Heart left ventricle (tissue), 16 donors: ENCODE data around the gene PBLD. TPM values are rescaled to one million over a fixed set of nuclear protein-coding genes. Genes with fewer than 3 reads are reported as not detected.
A peak's percentile ranks its signal among the peaks of the same experiment; 100 is the strongest.

Experiments used
- ATAC-seq, 4 donors: fragments of 200-7000 bp; cut with Tn5 transposase; one replicate each; pipeline ENCODE4 v1.9.1; 2020 to 2022; ENCODE audit warnings: moderate library complexity in 4 of 4, mild to moderate bottlenecking in 3 of 4, moderate number of reproducible peaks in 1 of 4
- DNase-seq, 5 donors: peaks; one replicate each; pipeline ENCODE4 v3.0.0-alpha.2; 2020
- H3K27ac ChIP-seq, 12 donors: fragments of 200-600 bp; sonication (generic) in 4 of 12; one replicate each; pipeline versions ENCODE4 v1.5.0 to v1.8.0; 2016 to 2022; ENCODE audit warnings: mild to moderate bottlenecking in 2 of 12
- H3K27me3 ChIP-seq, 9 donors: fragments of 200-600 bp; sonication (generic) in 2 of 9; one replicate each; pipeline versions ENCODE4 v1.5.1 to v1.8.0; 2016 to 2022; ENCODE audit warnings: mild to moderate bottlenecking in 3 of 9
- H3K36me3 ChIP-seq, 9 donors: fragments of 200-600 bp; sonication (generic) in 2 of 9; one replicate each; pipeline versions ENCODE4 v1.5.0 to v1.8.0; 2018 to 2022; ENCODE audit warnings: mild to moderate bottlenecking in 2 of 9
- H3K4me1 ChIP-seq, 12 donors: fragments of 200-600 bp; sonication (generic) in 4 of 12; one replicate each; pipeline versions ENCODE4 v1.5.0 to v1.8.0; 2016 to 2022; ENCODE audit warnings: mild to moderate bottlenecking in 3 of 12
- H3K4me3 ChIP-seq, 12 donors: fragments of 200-600 bp; sonication (generic) in 4 of 12; one replicate each; pipeline versions ENCODE4 v1.5.0 to v1.8.0; 2017 to 2022; ENCODE audit warnings: mild to moderate bottlenecking in 9 of 12, moderate library complexity in 4 of 12
- H3K9me3 ChIP-seq, 12 donors: fragments of 200-600 bp; sonication (generic) in 4 of 12; one replicate each; pipeline versions ENCODE4 v1.5.0 to v1.8.0; 2016 to 2022; ENCODE audit warnings: mild to moderate bottlenecking in 1 of 12
- POLR2A ChIP-seq, 2 donors: fragments of 450-650 bp; IDR thresholded peaks; one replicate each; pipeline ENCODE4 v1.6.1; 2017; ENCODE audit warnings: antibody characterized with exemption in 2 of 2, mild to moderate bottlenecking in 2 of 2, moderate library complexity in 2 of 2
- WGBS, 4 donors: extraction: QIAGEN DNeasy Blood & Tissue Kit in 2 of 4; methylation state at CpG; one replicate each; pipeline versions ENCODE4 v1.1.5 to v1.1.7; 2013 to 2018; 5-methylcytosine and 5-hydroxymethylcytosine counted together
- intact Hi-C, 10 donors: fragments of 100-400 bp; cut with DNase I; formaldehyde crosslinking; loops; one replicate each; pipeline versions ENCODE4 v1.11.1 to v1.14.2; 2022
- polyA plus RNA-seq, 2 donors: library from polyadenylated mRNA; stranded (reverse); fragments of 200-250 nt; gene quantifications; one replicate each; pipeline ENCODE4 v1.2.3, GENCODE V29; 2013
- total RNA-seq, 9 donors: library from RNA; depleted of rRNA in 2 of 9; stranded (reverse); fragments of >200 nt in 2 of 9; fragmentation: NEBNext Ultra II Directional in 3 of 9; extraction: Animal tissue kit (Norgen Biotek cat#: 25700) in 3 of 9; gene quantifications; one replicate each; pipeline versions ENCODE4 v1.1.0 to v1.2.4, GENCODE V29; 2016 to 2023
- TF ChIP-seq, protein P1 (sequence below), 12 donors: fragments of 200-600 bp; sonication (generic) in 4 of 12; IDR thresholded peaks; one replicate each; pipeline versions ENCODE4 v1.5.0 to v1.8.0; 2018 to 2022; ENCODE audit warnings: antibody characterized with exemption in 12 of 12, mild to moderate bottlenecking in 5 of 12
- donor health status: ischemic (EF 13 %, LVEDD 7.1; RV severe dilation, severe dysfunction).
- donor health status: healthy with polysubstance abuse.
- donor health status: DM: no; HTN: yes; CAD: no.
- donor health status: DM: no; HTN: no; CAD: no.
- donor health status: ischemic (EF 25% LVEDD 6.9; RV normal size, moderate dysfunction).
- donor health status: ischemic (EF 25% LVEDD 5.7; RV mildly dilated, moderate dysfunction).
- donor health status: healthy.
- donor health status: DM: yes; HTN: yes; CAD: no.
- donor health status: ischemic (EF 35%, LVEDD 5.7; RV mildly dilated, moderate dysfunction).
- donor health status: nonischemic (EF 11% LVEDD 7.7; RV severe dilation, severe dysfunction).
- donor health status: DM: yes; HTN: yes; CAD: no.
- donor health status: PGD.
- donor health status: ischemic (EF 29% LVEDD 5.4; RV normal size, mild dysfunction).
- donor health status: nonischemic (EF 23%, LVEDD 6.1; RV moderate dilation, normal function).

Gene PBLD
- total and polyA plus RNA-seq, 11 donors, result 1.4 to 9.4 (median 5.7) TPM

DNA sequence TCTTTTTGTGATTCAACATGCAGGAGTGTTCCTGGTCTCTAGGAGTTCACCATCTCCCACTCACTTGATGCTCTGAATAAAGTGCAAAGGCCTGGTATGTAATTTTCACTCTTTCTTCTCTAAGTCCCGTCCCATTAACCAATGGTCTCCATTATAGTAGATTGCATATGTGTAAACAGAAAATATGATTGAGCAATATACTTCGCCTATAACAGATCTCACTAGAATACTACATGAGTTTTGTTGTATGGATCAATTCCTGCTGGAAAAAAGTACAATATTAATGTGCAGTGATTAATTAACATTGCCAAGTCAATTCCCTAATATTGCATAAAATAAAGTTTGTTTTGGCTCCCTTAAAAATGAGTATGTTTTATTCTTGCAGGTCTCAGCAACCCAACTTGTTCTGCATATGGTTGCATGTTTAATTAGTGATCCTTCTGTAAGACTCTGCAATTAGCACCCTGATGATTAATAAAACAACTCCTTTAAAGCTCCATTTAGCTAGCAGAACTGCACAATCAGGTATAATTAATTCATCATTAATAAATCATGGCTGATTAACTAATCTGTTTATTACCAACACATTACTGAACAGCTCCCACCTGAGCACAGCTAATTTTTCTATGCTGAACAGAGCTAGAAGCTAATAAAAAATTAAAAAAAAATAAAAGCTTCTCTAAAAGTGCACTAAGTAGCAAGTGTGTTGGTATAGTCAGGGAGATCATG is 63.0 kb downstream of the PBLD start:
- DNase-seq (no peak), ATAC-seq (no peak)
- Histone ChIP-seq H3K9me3 (peaks cover 0 to 9% (median 0%) of the 10 kb centered on the region in 12 donors), H3K36me3 (no peaks in the 10 kb centered on the region), H3K27ac (no peak overlapping the region), H3K27me3 (no peaks in the 10 kb centered on the region), H3K4me1 (peaks cover 0 to 6% (median 0%) of the 10 kb centered on the region in 12 donors), H3K4me3 (no peak overlapping the region)
- intact Hi-C loops, result no loop called here
- TF ChIP-seq POLR2A (IDR thresholded peaks at IDR 0.05), result no peak
- TF ChIP-seq, protein P1, sequence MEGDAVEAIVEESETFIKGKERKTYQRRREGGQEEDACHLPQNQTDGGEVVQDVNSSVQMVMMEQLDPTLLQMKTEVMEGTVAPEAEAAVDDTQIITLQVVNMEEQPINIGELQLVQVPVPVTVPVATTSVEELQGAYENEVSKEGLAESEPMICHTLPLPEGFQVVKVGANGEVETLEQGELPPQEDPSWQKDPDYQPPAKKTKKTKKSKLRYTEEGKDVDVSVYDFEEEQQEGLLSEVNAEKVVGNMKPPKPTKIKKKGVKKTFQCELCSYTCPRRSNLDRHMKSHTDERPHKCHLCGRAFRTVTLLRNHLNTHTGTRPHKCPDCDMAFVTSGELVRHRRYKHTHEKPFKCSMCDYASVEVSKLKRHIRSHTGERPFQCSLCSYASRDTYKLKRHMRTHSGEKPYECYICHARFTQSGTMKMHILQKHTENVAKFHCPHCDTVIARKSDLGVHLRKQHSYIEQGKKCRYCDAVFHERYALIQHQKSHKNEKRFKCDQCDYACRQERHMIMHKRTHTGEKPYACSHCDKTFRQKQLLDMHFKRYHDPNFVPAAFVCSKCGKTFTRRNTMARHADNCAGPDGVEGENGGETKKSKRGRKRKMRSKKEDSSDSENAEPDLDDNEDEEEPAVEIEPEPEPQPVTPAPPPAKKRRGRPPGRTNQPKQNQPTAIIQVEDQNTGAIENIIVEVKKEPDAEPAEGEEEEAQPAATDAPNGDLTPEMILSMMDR (IDR thresholded peaks at IDR 0.05), result no peak
- WGBS, 4 donors, result 85 to 92% (median 88%) methylated on average over 2 of the region's 2 CpGs

DNA sequence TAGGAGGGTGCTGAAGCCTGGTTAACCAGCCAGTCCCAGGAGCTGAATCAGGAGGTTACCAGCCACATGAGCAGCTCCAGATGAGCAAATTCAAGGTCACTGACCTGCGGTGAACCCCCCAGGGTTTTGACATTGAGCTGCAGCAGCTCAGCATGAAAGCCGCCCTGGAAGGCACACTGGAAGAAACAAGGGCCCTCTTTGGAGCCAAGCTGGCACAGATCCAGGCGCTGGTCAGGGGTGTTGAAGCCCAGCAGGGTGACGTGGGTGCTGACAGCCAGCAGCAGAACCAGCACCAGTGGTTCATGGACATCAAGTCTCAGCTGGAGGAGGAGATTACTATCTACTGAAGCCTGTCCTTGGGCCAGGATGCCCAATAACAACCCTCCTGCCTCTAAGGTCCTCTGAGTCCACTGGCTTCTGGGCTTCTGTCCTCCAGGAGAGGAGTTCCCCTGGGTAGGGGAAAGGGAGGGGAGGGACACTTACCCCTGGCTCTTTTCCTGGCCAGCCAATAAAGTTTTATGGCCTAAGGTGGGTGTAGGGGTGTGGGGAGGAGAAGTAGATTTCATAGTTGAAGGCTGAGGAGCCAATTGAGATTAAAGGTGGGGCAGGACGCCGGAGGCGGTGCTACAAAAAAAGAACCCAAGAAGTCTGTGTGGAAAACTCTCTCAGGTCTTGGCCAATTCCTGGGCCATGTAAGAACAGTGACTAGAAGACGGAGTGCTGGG is 71.4 kb downstream of the PBLD start:
- H3K9me3 ChIP-seq, result peaks cover 0 to 10% (median 0%) of the 10 kb centered on the region in 12 donors
- H3K36me3 ChIP-seq, result no peaks in the 10 kb centered on the region
- intact Hi-C loops, result no loop called here
- peaks cover 0 to 17% (median 3%) of the 10 kb centered on the region in 12 donors for H3K4me1 ChIP-seq
- peak; percentile 84 to 93 (median 90) for ATAC-seq
- peak overlapping the region in 9 of 12 donors; percentile 33 to 83 (median 70) for H3K27ac ChIP-seq
- no peak overlapping the region for H3K4me3 ChIP-seq
- peak; percentile 78 to 91 (median 86) for DNase-seq
- TF ChIP-seq, protein P1 (IDR thresholded peaks at IDR 0.05), result no peak
- no peak for TF ChIP-seq POLR2A (IDR thresholded peaks at IDR 0.05)
- WGBS, 4 donors, result 56 to 64% (median 60%) methylated on average over 7 to 8 of the region's 8 CpGs
- no peaks in the 10 kb centered on the region for H3K27me3 ChIP-seq

DNA sequence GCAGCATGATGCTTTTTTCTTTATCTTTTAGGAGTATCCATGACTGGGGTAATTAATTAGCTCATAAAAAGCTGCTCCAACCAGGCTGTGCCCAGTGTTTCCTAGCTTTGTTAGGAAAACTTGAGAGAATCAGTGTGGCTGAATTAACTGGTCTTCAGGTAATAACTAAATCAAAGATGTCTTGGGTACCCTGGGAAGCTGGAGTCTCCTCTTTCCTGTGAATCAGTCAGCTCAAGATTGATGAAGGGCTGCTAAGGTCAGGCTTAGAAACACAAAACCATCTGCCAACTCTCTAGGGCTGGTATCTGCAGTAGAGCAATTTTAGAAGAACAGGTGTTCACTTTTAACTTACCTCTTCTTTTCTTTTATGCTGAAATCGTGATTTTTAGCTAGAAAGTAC is 79.4 kb downstream of the PBLD start:
- H3K27ac ChIP-seq, result no peak overlapping the region
- DNase-seq, result no peak
- H3K4me1 ChIP-seq, result peaks cover 0 to 11% (median 1%) of the 10 kb centered on the region in 12 donors
- H3K36me3 ChIP-seq, result no peaks in the 10 kb centered on the region
- intact Hi-C loops, result no loop called here
- H3K9me3 ChIP-seq, result no peaks in the 10 kb centered on the region
- WGBS, 4 donors, result 26 to 65% (median 41%) methylated on average over 1 of the region's 1 CpG
- no peak overlapping the region for H3K4me3 ChIP-seq
- no peaks in the 10 kb centered on the region for H3K27me3 ChIP-seq
- ATAC-seq, result no peak
- TF ChIP-seq, protein P1 (IDR thresholded peaks at IDR 0.05), result no peak
- no peak for TF ChIP-seq POLR2A (IDR thresholded peaks at IDR 0.05)
